Mammary epithelial cell (primary cell): ENCODE data around the gene RABGAP1L.

Source experiments
- CTCF ChIP-seq, 2 donors: IDR thresholded peaks in 1 of 2; conservative IDR thresholded peaks in 1 of 2; 2 replicates each; pipeline ENCODE4 v1.5.1; 2011 to 2012; ENCODE audit warnings: inconsistent platforms in 2 of 2, low read length in 2 of 2, mild to moderate bottlenecking in 2 of 2, control low read depth in 1 of 2, low read depth in 1 of 2; ENCODE audit not compliant: insufficient read depth in 1 of 2; ENCODE audit errors: extremely low read depth in 1 of 2
- EZH2 ChIP-seq: IDR thresholded peaks from 2 replicates; pipeline ENCODE4 v1.6.1; 2012; ENCODE audit warnings: low read length, inconsistent platforms, borderline replicate concordance

GRCh38 chr1:174837386-174837785, 678.1 kb downstream of the RABGAP1L start:
- TF ChIP-seq CTCF (conservative IDR thresholded peaks at IDR 0.05 in 1 of 2, IDR thresholded peaks at IDR 0.05 in 1 of 2; ENCODE audit: extremely low read depth in 1 of 2, insufficient read depth in 1 of 2, low read depth in 1 of 2, low read length in 2 of 2) (no peak), EZH2 (no peak)
